ENCODE results near the gene RANBP3. TPM values are rescaled to one million over a fixed set of nuclear protein-coding genes. Genes with fewer than 3 reads are reported as not detected.

Gene RANBP3
- total RNA-seq, 3 donors from 2014 or later = 101 to 104 (median 103) TPM

Other genes with a start within 250 kb of the RANBP3 start
- 10 to 100 TPM; 19.9 to 24.3 (median 20.5) TPM for gene PRR22, start 193.4 kb downstream of the RANBP3 start, total RNA-seq
- 100 to 1,000 TPM; 166 to 215 (median 198) TPM for gene DUS3L, start 187.0 kb downstream of the RANBP3 start, total RNA-seq
- under 1 TPM in 2 of 3 donors, not detected in 1; 0.33 to 0.47 TPM for gene NRTN, start 173.1 kb downstream of the RANBP3 start, total RNA-seq
- gene FUT6, start 138.4 kb downstream of the RANBP3 start, total RNA-seq = not detected
- under 1 TPM in 1 of 3 donors, not detected in 2; 0.10 TPM for gene FUT3, start 126.7 kb downstream of the RANBP3 start, total RNA-seq
- not detected for gene FUT5, start 107.6 kb downstream of the RANBP3 start, total RNA-seq
- 100 to 1,000 TPM; 282 to 293 (median 292) TPM for gene NDUFA11, start 74.3 kb downstream of the RANBP3 start, total RNA-seq
- 1 to 10 TPM; 1.3 to 1.8 (median 1.7) TPM for gene VMAC, start 73.3 kb downstream of the RANBP3 start, total RNA-seq
- gene CAPS, start 63.9 kb downstream of the RANBP3 start, total RNA-seq = 1 to 10 TPM; 1.6 to 3.7 (median 2.7) TPM
- 1 to 10 TPM; 4.0 to 5.1 (median 4.0) TPM for gene RFX2, start 132.4 kb upstream of the RANBP3 start, total RNA-seq
- not detected for gene ACSBG2, start 157.5 kb upstream of the RANBP3 start, total RNA-seq

Measured in activated T-cell treated with anti-CD3 and anti-CD28 coated beads, Interleukin-2, amount 50 U/mL, for 4 hours (primary cell).